ENCODE measurements around the gene CERS5. TPM values are rescaled to one million over a fixed set of nuclear protein-coding genes. Genes with fewer than 3 reads are reported as not detected.

Gene CERS5
- polyA plus RNA-seq, 3 donors = 30.6 to 44.4 (median 38.7) TPM

DNA sequence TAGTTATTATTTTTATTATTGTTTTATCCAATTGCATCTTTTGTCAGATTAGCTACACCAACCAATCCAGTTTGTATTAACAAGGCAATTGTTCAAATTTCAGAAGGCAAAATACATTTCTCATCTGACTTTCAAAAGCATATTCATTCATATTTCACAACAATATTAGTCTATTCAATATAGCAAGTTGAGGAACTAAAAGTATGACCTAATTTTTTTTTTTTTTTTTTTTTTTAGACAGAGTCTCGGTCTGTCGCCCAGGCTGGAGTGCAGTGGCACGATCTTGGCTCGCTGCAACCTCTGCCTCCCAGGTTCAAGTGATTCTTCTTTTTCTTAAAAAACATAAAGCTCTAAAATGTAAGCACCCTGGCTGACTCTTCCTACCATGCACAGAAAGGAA lies 37.9 kb downstream of the CERS5 start:
- no peak overlapping the region for H3K4me2 ChIP-seq (replicated peaks; ENCODE audit: extremely low read depth, low read length, poor library complexity, severe bottlenecking)
- H3K9ac ChIP-seq (ENCODE audit: insufficient read depth, low read length, poor library complexity, severe bottlenecking) = no peak overlapping the region
- H3K36me3 ChIP-seq (replicated peaks in 1 of 2; ENCODE audit: control insufficient read depth in 1 of 2, insufficient read depth in 2 of 2, low read length in 2 of 2) = peaks cover 44 to 81% of the 10 kb centered on the region in 2 donors
- Mint-ChIP-seq H3K27ac (peak overlapping the region in 5 of 7 donors; percentile 41 to 74 (median 63)), H3K4me3 (no peak overlapping the region), H3K4me1 (peaks cover 17% of the 10 kb centered on the region), H3K27me3 (ENCODE audit: low read depth in 3 of 3) (peaks cover 0 to 1% (median 0%) of the 10 kb centered on the region in 3 donors), H3K9me3 (no peaks in the 10 kb centered on the region), H3K36me3 (peaks cover 71 to 84% of the 10 kb centered on the region in 2 donors)
- no CpG with 5 or more reads among the region's 4 CpGs for WGBS (ENCODE audit: insufficient coverage)
- H3K27ac ChIP-seq (ENCODE audit: low read depth in 1 of 2, low read length in 2 of 2) = peak overlapping the region in 1 of 2 donors; percentile 10
- intact Hi-C loops (cut with micrococcal nuclease) = no loop called here
- TF ChIP-seq CTCF (IDR thresholded peaks at IDR 0.05) = no peak
- H2AFZ ChIP-seq (ENCODE audit: insufficient read depth, low read depth, low read length, poor library complexity, severe bottlenecking) = no peak overlapping the region
- H3K9me3 ChIP-seq (replicated peaks in 1 of 2; ENCODE audit: control insufficient read depth in 1 of 2, insufficient read depth in 1 of 2, low read length in 2 of 2) = no peaks in the 10 kb centered on the region
- no peaks in the 10 kb centered on the region for H3K27me3 ChIP-seq (ENCODE audit: control insufficient read depth in 2 of 2, insufficient read depth in 2 of 2, low read length in 2 of 2)
- peaks cover 49% of the 10 kb centered on the region for H4K20me1 ChIP-seq (ENCODE audit: insufficient read depth, low read length)
- no peak overlapping the region for H3K4me3 ChIP-seq (replicated peaks in 1 of 3; ENCODE audit: low read depth in 2 of 3, low read length in 3 of 3)
- peak in 1 of 3 donors; percentile 12 for DNase-seq
- no peaks in the 10 kb centered on the region for H3K79me2 ChIP-seq (ENCODE audit: insufficient read depth, low read length)
- peaks cover 11 to 16% of the 10 kb centered on the region in 2 donors for H3K4me1 ChIP-seq (ENCODE audit: control insufficient read depth in 1 of 2, insufficient read depth in 2 of 2, low read length in 2 of 2)

DNA sequence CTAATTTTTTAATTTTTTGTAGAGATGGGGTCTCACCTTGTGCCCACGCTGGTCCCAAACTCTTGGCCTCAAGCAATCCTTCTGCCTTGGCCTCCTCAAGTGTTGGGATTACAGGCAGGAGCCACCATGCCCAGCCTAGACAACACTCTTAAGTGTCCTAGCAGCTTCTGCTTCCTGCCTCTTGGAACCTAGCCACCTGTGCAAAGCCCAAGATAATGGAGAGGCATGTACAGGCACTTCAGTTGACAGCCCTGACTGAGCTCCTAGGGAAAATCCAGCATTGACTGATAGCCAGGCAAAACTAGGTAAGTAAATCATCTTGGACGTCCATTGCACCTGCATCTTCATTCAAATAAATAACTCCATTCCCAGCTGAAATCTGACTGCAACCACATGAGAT lies 39.6 kb downstream of the CERS5 start:
- intact Hi-C loops (cut with micrococcal nuclease) = no loop called here
- Histone ChIP-seq H2AFZ (ENCODE audit: insufficient read depth, low read depth, low read length, poor library complexity, severe bottlenecking) (no peak overlapping the region), H3K36me3 (replicated peaks in 1 of 2; ENCODE audit: control insufficient read depth in 1 of 2, insufficient read depth in 2 of 2, low read length in 2 of 2) (peaks cover 42 to 81% of the 10 kb centered on the region in 2 donors), H3K79me2 (ENCODE audit: insufficient read depth, low read length) (peaks cover 4% of the 10 kb centered on the region), H3K27ac (ENCODE audit: low read depth in 1 of 2, low read length in 2 of 2) (no peak overlapping the region), H4K20me1 (ENCODE audit: insufficient read depth, low read length) (peaks cover 56% of the 10 kb centered on the region), H3K4me1 (ENCODE audit: control insufficient read depth in 1 of 2, insufficient read depth in 2 of 2, low read length in 2 of 2) (peaks cover 11 to 16% of the 10 kb centered on the region in 2 donors), H3K9ac (ENCODE audit: insufficient read depth, low read length, poor library complexity, severe bottlenecking) (no peak overlapping the region), H3K27me3 (ENCODE audit: control insufficient read depth in 2 of 2, insufficient read depth in 2 of 2, low read length in 2 of 2) (no peaks in the 10 kb centered on the region), H3K9me3 (replicated peaks in 1 of 2; ENCODE audit: control insufficient read depth in 1 of 2, insufficient read depth in 1 of 2, low read length in 2 of 2) (no peaks in the 10 kb centered on the region), H3K4me3 (replicated peaks in 1 of 3; ENCODE audit: low read depth in 2 of 3, low read length in 3 of 3) (no peak overlapping the region), H3K4me2 (replicated peaks; ENCODE audit: extremely low read depth, low read length, poor library complexity, severe bottlenecking) (no peak overlapping the region)
- Mint-ChIP-seq H3K9me3 (no peaks in the 10 kb centered on the region), H3K4me3 (no peak overlapping the region), H3K36me3 (peaks cover 71 to 85% of the 10 kb centered on the region in 2 donors), H3K27ac (peak overlapping the region in 4 of 7 donors; percentile 1 to 73 (median 15)), H3K4me1 (peaks cover 17% of the 10 kb centered on the region), H3K27me3 (ENCODE audit: low read depth in 3 of 3) (peaks cover 0 to 1% (median 0%) of the 10 kb centered on the region in 3 donors)
- WGBS (ENCODE audit: insufficient coverage) = 92% methylated on average over 2 of the region's 2 CpGs
- no peak for DNase-seq
- TF ChIP-seq CTCF (IDR thresholded peaks at IDR 0.05) = no peak
